ENCODE results near the gene ADAMTS3.

DNA sequence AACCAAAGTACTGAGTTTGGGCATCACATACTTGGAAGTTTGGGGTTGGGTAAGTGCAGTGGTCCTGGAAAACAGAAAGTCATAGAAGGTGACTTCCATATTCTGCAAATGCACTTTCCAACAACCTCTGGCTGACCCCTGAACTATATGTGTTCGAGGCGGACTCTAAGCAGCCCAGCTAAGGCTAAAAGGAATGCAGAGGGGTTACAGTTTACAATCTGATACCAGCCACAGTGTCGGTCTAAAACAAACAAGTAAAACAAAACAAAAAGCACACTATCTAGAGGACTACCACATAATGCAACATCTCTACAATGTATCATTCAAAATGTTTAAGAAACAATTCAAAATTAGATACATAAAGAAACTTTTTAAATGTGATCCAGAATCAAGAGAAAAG, 185.6 kb downstream of the ADAMTS3 start:
- TF ChIP-seq POLR2A (IDR thresholded peaks at IDR 0.05) (no peak), EP300 (IDR thresholded peaks at IDR 0.05) (no peak), POLR2AphosphoS5 (IDR thresholded peaks at IDR 0.05) (no peak)

All from stomach (tissue), 4 donors.